H9 (cell line): Measurements from ENCODE around the gene FATE1. TPM values are rescaled to one million over a fixed set of nuclear protein-coding genes. Genes with fewer than 3 reads are reported as not detected.

Experiments used
- DNase-seq: peaks from one replicate; pipeline ENCODE4 v3.0.0-alpha.2; 2017
- H2AFZ ChIP-seq: one replicate; pipeline ENCODE4 v1.6.1; 2013; ENCODE audit warnings: mild to moderate bottlenecking, low read length, control low read depth, moderate library complexity
- H2AK5ac ChIP-seq: 2 replicates; pipeline ENCODE4 v1.6.1; 2013; ENCODE audit warnings: low read length, control low read depth, mixed read lengths; ENCODE audit not compliant: insufficient read length
- H2BK120ac ChIP-seq: one replicate; pipeline ENCODE4 v1.6.1; 2013; ENCODE audit warnings: low read depth, mild to moderate bottlenecking, low read length, control low read depth, inconsistent platforms; ENCODE audit not compliant: poor library complexity, severe bottlenecking
- H2BK12ac ChIP-seq: 2 replicates; pipeline ENCODE4 v1.6.1; 2013; ENCODE audit warnings: low read length, control low read depth, mixed read lengths, low read depth; ENCODE audit not compliant: insufficient read length
- H2BK15ac ChIP-seq: 2 replicates; pipeline ENCODE4 v1.6.1; 2013; ENCODE audit warnings: low read depth, low read length, control low read depth
- H2BK20ac ChIP-seq: one replicate; pipeline ENCODE4 v1.6.1; 2013; ENCODE audit warnings: low read depth, mild to moderate bottlenecking, low read length, control low read depth, inconsistent platforms; ENCODE audit not compliant: poor library complexity, severe bottlenecking
- H2BK5ac ChIP-seq: 2 replicates; pipeline ENCODE4 v1.6.1; 2013; ENCODE audit warnings: low read length, control low read depth, mixed read lengths; ENCODE audit not compliant: insufficient read length
- H3K14ac ChIP-seq: 2 replicates; pipeline ENCODE4 v1.6.1; 2013; ENCODE audit warnings: low read length, control low read depth; ENCODE audit not compliant: insufficient read depth
- H3K18ac ChIP-seq: 2 replicates; pipeline ENCODE4 v1.6.1; 2013; ENCODE audit warnings: low read depth, mild to moderate bottlenecking, mixed read lengths, low read length, control low read depth; ENCODE audit not compliant: insufficient read length
- H3K23ac ChIP-seq: 2 replicates; pipeline ENCODE4 v1.6.1; 2013; ENCODE audit warnings: low read length, control low read depth, mixed read lengths, low read depth; ENCODE audit not compliant: insufficient read length
- H3K23me2 ChIP-seq: 2 replicates; pipeline ENCODE4 v1.6.1; 2013; ENCODE audit warnings: low read depth, mild to moderate bottlenecking, mixed read lengths, low read length, control low read depth; ENCODE audit not compliant: insufficient read length, poor library complexity, severe bottlenecking
- H3K27ac ChIP-seq: 2 replicates; pipeline ENCODE4 v1.5.1; 2013; ENCODE audit warnings: low read length, control low read depth, mixed read lengths, low read depth; ENCODE audit not compliant: insufficient read length
- H3K27me3 ChIP-seq: 2 replicates; pipeline ENCODE4 v1.6.1; 2013; ENCODE audit warnings: low read length, control low read depth, inconsistent platforms; ENCODE audit not compliant: insufficient read depth
- H3K4ac ChIP-seq: 2 replicates; pipeline ENCODE4 v1.6.1; 2013; ENCODE audit warnings: low read depth, mild to moderate bottlenecking, control low read depth, inconsistent platforms, low read length, moderate library complexity
- H3K4me1 ChIP-seq: 2 replicates; pipeline ENCODE4 v1.6.1; 2013; ENCODE audit warnings: low read length, control low read depth, inconsistent platforms; ENCODE audit not compliant: insufficient read depth
- H3K4me2 ChIP-seq: 2 replicates; pipeline ENCODE4 v1.6.1; 2013; ENCODE audit warnings: low read length, control low read depth, mixed read lengths; ENCODE audit not compliant: insufficient read length, insufficient read depth
- H3K56ac ChIP-seq: 2 replicates; pipeline ENCODE4 v1.6.1; 2013; ENCODE audit warnings: low read depth, mild to moderate bottlenecking, mixed read lengths, low read length, control low read depth; ENCODE audit not compliant: insufficient read length
- H3K79me1 ChIP-seq: 2 replicates; pipeline ENCODE4 v1.6.1; 2013; ENCODE audit warnings: low read depth, mild to moderate bottlenecking, moderate library complexity, low read length, control low read depth, inconsistent platforms; ENCODE audit not compliant: insufficient read depth, poor library complexity, severe bottlenecking
- H3K79me2 ChIP-seq: 2 replicates; pipeline ENCODE4 v1.6.1; 2013; ENCODE audit warnings: low read length, control low read depth, inconsistent platforms; ENCODE audit not compliant: insufficient read depth
- H3K9ac ChIP-seq: 2 replicates; pipeline ENCODE4 v1.6.1; 2013; ENCODE audit warnings: low read length, control low read depth, mixed read lengths; ENCODE audit not compliant: insufficient read length; ENCODE audit errors: extremely low read depth
- H3K9me3 ChIP-seq: one replicate; pipeline ENCODE4 v1.6.1; 2013; ENCODE audit warnings: low read depth, low read length, inconsistent platforms; ENCODE audit not compliant: control insufficient read depth
- H3T11ph ChIP-seq: one replicate; pipeline ENCODE4 v1.6.1; 2013; ENCODE audit warnings: mild to moderate bottlenecking, low read length, control low read depth, inconsistent platforms
- H4K20me1 ChIP-seq: one replicate; pipeline ENCODE4 v1.6.1; 2013; ENCODE audit not compliant: control insufficient read depth, insufficient read length, insufficient read depth
- H4K5ac ChIP-seq: 2 replicates; pipeline ENCODE4 v1.6.1; 2013; ENCODE audit warnings: low read depth, mild to moderate bottlenecking, mixed read lengths, low read length, control low read depth; ENCODE audit not compliant: insufficient read length
- H4K8ac ChIP-seq: replicated peaks from 2 replicates; pipeline ENCODE4 v1.6.1; 2013; ENCODE audit warnings: low read length, control low read depth, mixed read lengths, low read depth; ENCODE audit not compliant: insufficient read length
- H4K91ac ChIP-seq: 2 replicates; pipeline ENCODE4 v1.6.1; 2013; ENCODE audit warnings: low read depth, mild to moderate bottlenecking, moderate library complexity, mixed read lengths, low read length, control low read depth; ENCODE audit not compliant: insufficient read length
- H3K27ac Mint-ChIP-seq, 3 experiments: 2 replicates in 2 of 3; 3 replicates in 1 of 3; pipeline ENCODE4 v1.8.0; 2020 to 2021; ENCODE audit warnings: mixed read lengths in 3 of 3, mild to moderate bottlenecking in 1 of 3, moderate library complexity in 1 of 3
- H3K27me3 Mint-ChIP-seq: 2 replicates; pipeline ENCODE4 v1.8.0; 2021; ENCODE audit warnings: low read depth, mild to moderate bottlenecking, moderate library complexity, mixed read lengths
- H3K36me3 Mint-ChIP-seq, 3 experiments: 2 replicates in 2 of 3; 3 replicates in 1 of 3; pipeline ENCODE4 v1.8.0; 2020 to 2021; ENCODE audit warnings: low read depth in 3 of 3, mixed read lengths in 3 of 3; ENCODE audit not compliant: insufficient read depth in 1 of 3
- H3K4me1 Mint-ChIP-seq, 2 experiments: 2 replicates each; pipeline ENCODE4 v1.8.0; 2020; ENCODE audit warnings: mixed read lengths in 2 of 2
- H3K4me3 Mint-ChIP-seq, 2 experiments: 2 replicates in 1 of 2; 3 replicates in 1 of 2; pipeline ENCODE4 v1.8.0; 2020 to 2021; ENCODE audit warnings: mild to moderate bottlenecking in 2 of 2, mixed read lengths in 2 of 2, moderate library complexity in 1 of 2
- H3K9me3 Mint-ChIP-seq, 2 experiments: 2 replicates in 1 of 2; 3 replicates in 1 of 2; pipeline ENCODE4 v1.8.0; 2020; ENCODE audit warnings: mild to moderate bottlenecking in 2 of 2, mixed read lengths in 2 of 2, moderate library complexity in 1 of 2
- WGBS: extraction: QIAGEN DNeasy Blood & Tissue Kit; methylation state at CpG from one replicate; pipeline ENCODE4 v1.1.7; 2013; ENCODE audit warnings: missing lambda C conversion rate, low lambda C conversion rate, mixed read lengths; ENCODE audit not compliant: insufficient read length; ENCODE audit errors: extremely low coverage; 5-methylcytosine and 5-hydroxymethylcytosine counted together
- total RNA-seq: library from RNA; stranded (reverse); gene quantifications from 2 replicates; pipeline ENCODE4 v1.2.1, GENCODE V29; 2021
- TF ChIP-seq, protein P1 (sequence below): fragments of 200-600 bp; sonication (generic); conservative IDR thresholded peaks from 3 replicates; pipeline ENCODE4 v1.8.0; 2021; ENCODE audit warnings: antibody characterized with exemption, mild to moderate bottlenecking

FATE1 gene
- total RNA-seq, 1 experiment from 2014 or later, result not detected

DNA sequence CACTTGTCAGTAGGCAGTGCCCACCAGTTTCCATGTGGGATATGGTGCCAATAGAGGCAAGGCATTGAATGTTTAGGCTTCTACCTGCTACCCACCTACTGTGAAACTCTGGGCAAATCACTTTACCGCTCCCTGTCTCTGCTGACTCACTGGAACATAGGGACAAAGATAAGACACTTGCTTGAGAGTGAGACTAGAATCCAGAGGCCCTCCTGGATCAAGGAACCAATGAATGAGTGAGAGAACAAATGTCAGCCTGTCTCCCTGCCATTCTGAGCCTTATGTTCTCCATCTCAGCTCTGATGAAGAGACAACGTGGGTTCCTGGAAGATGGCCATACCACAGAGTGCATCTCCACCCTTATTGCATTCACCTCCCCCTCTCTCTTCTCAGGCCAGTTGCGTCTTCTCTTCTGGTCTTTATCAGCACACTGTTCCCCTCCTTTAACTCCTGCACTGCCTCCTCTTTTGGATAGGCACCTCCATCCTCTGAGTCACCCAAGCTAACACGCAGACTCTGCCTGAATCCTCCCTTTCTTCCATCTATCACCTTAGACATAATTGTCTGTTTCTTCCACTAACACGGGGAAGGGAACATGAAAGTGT is 35.9 kb upstream of the FATE1 start:
- Histone ChIP-seq H3K4me2 (no peak overlapping the region), H3K79me1 (no peaks in the 10 kb centered on the region), H3K23me2 (no peaks in the 10 kb centered on the region), H4K8ac (no peak overlapping the region), H3K56ac (no peak overlapping the region), H3K23ac (no peak overlapping the region), H4K5ac (no peak overlapping the region), H3K14ac (no peak overlapping the region), H2BK20ac (no peak overlapping the region), H2BK120ac (no peak overlapping the region), H3K4ac (no peak overlapping the region), H3K9ac (no peak overlapping the region), H3K27ac (no peak overlapping the region), H4K20me1 (no peaks in the 10 kb centered on the region), H4K91ac (no peak overlapping the region), H2BK15ac (no peak overlapping the region), H3K18ac (no peak overlapping the region), H3T11ph (no peak overlapping the region), H2BK12ac (no peak overlapping the region), H3K27me3 (no peaks in the 10 kb centered on the region), H3K79me2 (no peaks in the 10 kb centered on the region), H2AFZ (no peak overlapping the region), H3K9me3 (peaks cover 41% of the 10 kb centered on the region), H2AK5ac (no peak overlapping the region), H2BK5ac (no peak overlapping the region), H3K4me1 (no peaks in the 10 kb centered on the region)
- Mint-ChIP-seq H3K36me3 (peaks cover 0 to 6% (median 0%) of the 10 kb centered on the region in 3 experiments; a peak in 2 of 7 replicates), H3K27me3 (peaks cover 13% of the 10 kb centered on the region), H3K4me1 (peaks cover 3 to 4% of the 10 kb centered on the region in 2 experiments; a peak in 1 of 4 replicates), H3K27ac (no peak overlapping the region; a peak in 1 of 7 replicates), H3K4me3 (no peak overlapping the region), H3K9me3 (peaks cover 76 to 77% of the 10 kb centered on the region in 2 experiments)
- no CpG with 5 or more reads among the region's 5 CpGs for WGBS
- DNase-seq, result no peak
- TF ChIP-seq, protein P1, sequence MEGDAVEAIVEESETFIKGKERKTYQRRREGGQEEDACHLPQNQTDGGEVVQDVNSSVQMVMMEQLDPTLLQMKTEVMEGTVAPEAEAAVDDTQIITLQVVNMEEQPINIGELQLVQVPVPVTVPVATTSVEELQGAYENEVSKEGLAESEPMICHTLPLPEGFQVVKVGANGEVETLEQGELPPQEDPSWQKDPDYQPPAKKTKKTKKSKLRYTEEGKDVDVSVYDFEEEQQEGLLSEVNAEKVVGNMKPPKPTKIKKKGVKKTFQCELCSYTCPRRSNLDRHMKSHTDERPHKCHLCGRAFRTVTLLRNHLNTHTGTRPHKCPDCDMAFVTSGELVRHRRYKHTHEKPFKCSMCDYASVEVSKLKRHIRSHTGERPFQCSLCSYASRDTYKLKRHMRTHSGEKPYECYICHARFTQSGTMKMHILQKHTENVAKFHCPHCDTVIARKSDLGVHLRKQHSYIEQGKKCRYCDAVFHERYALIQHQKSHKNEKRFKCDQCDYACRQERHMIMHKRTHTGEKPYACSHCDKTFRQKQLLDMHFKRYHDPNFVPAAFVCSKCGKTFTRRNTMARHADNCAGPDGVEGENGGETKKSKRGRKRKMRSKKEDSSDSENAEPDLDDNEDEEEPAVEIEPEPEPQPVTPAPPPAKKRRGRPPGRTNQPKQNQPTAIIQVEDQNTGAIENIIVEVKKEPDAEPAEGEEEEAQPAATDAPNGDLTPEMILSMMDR, result no peak
